GM23338 (cell line): ENCODE results near the gene SLC9C1. TPM values are rescaled to one million over a fixed set of nuclear protein-coding genes. Genes with fewer than 3 reads are reported as not detected.

Experiments
- ATAC-seq: fragments of 200-7000 bp; cut with Tn5 transposase; 3 replicates; pipeline ENCODE4 v1.9.1; 2020
- DNase-seq: peaks from one replicate; pipeline ENCODE4 v3.0.0-alpha.2; 2015; ENCODE audit warnings: low spot score
- H2AFZ ChIP-seq: fragments of 200-600 bp; sonication (generic); 2 replicates; pipeline ENCODE4 v1.8.0; 2016; ENCODE audit warnings: antibody characterized with exemption, mild to moderate bottlenecking, moderate library complexity
- H3F3A ChIP-seq: fragments of 200-600 bp; sonication (generic); replicated peaks from 2 replicates; pipeline ENCODE4 v1.8.0; 2017; ENCODE audit warnings: antibody characterized with exemption, mixed run types, low read depth
- H3K27ac ChIP-seq: fragments of 200-600 bp; sonication (generic); 2 replicates; pipeline ENCODE4 v1.6.1; 2016; ENCODE audit warnings: low read depth
- H3K27me3 ChIP-seq: fragments of 200-600 bp; sonication (generic); 2 replicates; pipeline ENCODE4 v1.8.0; 2016; ENCODE audit warnings: mild to moderate bottlenecking, mixed run types, moderate library complexity; ENCODE audit not compliant: insufficient read depth
- H3K36me3 ChIP-seq: fragments of 200-600 bp; sonication (generic); 2 replicates; pipeline ENCODE4 v1.8.0; 2016; ENCODE audit warnings: mild to moderate bottlenecking; ENCODE audit not compliant: insufficient read depth
- H3K4me1 ChIP-seq: fragments of 200-600 bp; sonication (generic); 2 replicates; pipeline ENCODE4 v1.8.0; 2016; ENCODE audit warnings: mild to moderate bottlenecking, moderate library complexity; ENCODE audit not compliant: insufficient read depth
- H3K4me2 ChIP-seq: fragments of 200-600 bp; sonication (generic); 2 replicates; pipeline ENCODE4 v1.7.1; 2017; ENCODE audit warnings: mixed run types
- H3K4me3 ChIP-seq: fragments of 200-600 bp; sonication (generic); 2 replicates; pipeline ENCODE4 v1.6.1; 2016; ENCODE audit warnings: mixed run types
- H3K79me2 ChIP-seq: fragments of 200-600 bp; sonication (generic); replicated peaks from 2 replicates; pipeline ENCODE4 v1.8.0; 2017; ENCODE audit warnings: mild to moderate bottlenecking; ENCODE audit not compliant: insufficient read depth
- H3K9me2 ChIP-seq: fragments of 200-600 bp; sonication (generic); 2 replicates; pipeline ENCODE4 v1.8.0; 2017; ENCODE audit not compliant: insufficient read depth
- H4K20me1 ChIP-seq: fragments of 200-600 bp; sonication (generic); replicated peaks from 2 replicates; pipeline ENCODE4 v1.8.0; 2017; ENCODE audit warnings: mild to moderate bottlenecking; ENCODE audit not compliant: insufficient read depth
- H3K27ac Mint-ChIP-seq: 2 replicates; pipeline ENCODE4 v1.8.0; 2020; ENCODE audit warnings: inconsistent platforms, mild to moderate bottlenecking, moderate library complexity, mixed read lengths
- H3K27me3 Mint-ChIP-seq: 3 replicates; pipeline ENCODE4 v1.8.0; 2022; ENCODE audit warnings: low read depth, mild to moderate bottlenecking, moderate library complexity, mixed read lengths, inconsistent platforms; ENCODE audit not compliant: insufficient read depth, poor library complexity
- H3K36me3 Mint-ChIP-seq: 3 replicates; pipeline ENCODE4 v1.8.0; 2021; ENCODE audit warnings: low read depth, mild to moderate bottlenecking, inconsistent platforms, moderate library complexity, mixed read lengths
- H3K4me1 Mint-ChIP-seq: 3 replicates; pipeline ENCODE4 v1.8.0; 2020; ENCODE audit warnings: mild to moderate bottlenecking, inconsistent platforms, mixed read lengths
- H3K4me3 Mint-ChIP-seq: 3 replicates; pipeline ENCODE4 v1.8.0; 2021; ENCODE audit warnings: moderate library complexity, mild to moderate bottlenecking, inconsistent platforms, mixed read lengths
- H3K9me3 Mint-ChIP-seq: 3 replicates; pipeline ENCODE4 v1.8.0; 2020; ENCODE audit warnings: moderate library complexity, mild to moderate bottlenecking, inconsistent platforms, mixed read lengths
- CREB1 ChIP-seq: fragments of 250-450 bp; sonication (Bioruptor Pico); IDR thresholded peaks from 2 replicates; pipeline ENCODE4 v1.5.0; 2020; ENCODE audit warnings: low read depth, mild to moderate bottlenecking, moderate library complexity
- CTCF ChIP-seq, 2 experiments: fragments of 200-600 bp in 1 of 2; sonication (generic) in 1 of 2; conservative IDR thresholded peaks; 2 replicates each; pipeline versions ENCODE4 v1.5.1 to v1.6.1; 2016 to 2017; ENCODE audit warnings: antibody characterized with exemption in 2 of 2, low read depth in 2 of 2, mild to moderate bottlenecking in 2 of 2, moderate library complexity in 1 of 2
- ETS1 ChIP-seq: IDR thresholded peaks from 2 replicates; pipeline ENCODE4 v1.6.1; 2016; ENCODE audit warnings: antibody characterized with exemption
- EZH2 ChIP-seq: fragments of 200-600 bp; sonication (generic); IDR thresholded peaks from one replicate; pipeline ENCODE4 v1.8.0; 2017; ENCODE audit warnings: antibody characterized with exemption, mild to moderate bottlenecking, low read depth; ENCODE audit not compliant: unreplicated experiment
- EZH2phosphoT487 ChIP-seq: fragments of 200-600 bp; sonication (generic); IDR thresholded peaks from one replicate; pipeline ENCODE4 v1.8.1; 2018; ENCODE audit warnings: antibody characterized with exemption; ENCODE audit not compliant: unreplicated experiment
- JUNB ChIP-seq: IDR thresholded peaks from one replicate; pipeline ENCODE4 v1.6.1; 2016; ENCODE audit warnings: antibody characterized with exemption; ENCODE audit not compliant: unreplicated experiment
- NANOG ChIP-seq: IDR thresholded peaks from 2 replicates; pipeline ENCODE4 v1.6.1; 2016; ENCODE audit warnings: antibody characterized with exemption, borderline replicate concordance
- POLR2AphosphoS5 ChIP-seq: IDR thresholded peaks from 2 replicates; pipeline ENCODE4 v1.6.1; 2016; ENCODE audit warnings: antibody characterized with exemption, low read depth
- REST ChIP-seq: IDR thresholded peaks from one replicate; pipeline ENCODE4 v1.6.1; 2018; ENCODE audit warnings: antibody characterized with exemption; ENCODE audit not compliant: unreplicated experiment
- STAT1 ChIP-seq: IDR thresholded peaks from one replicate; pipeline ENCODE4 v1.6.1; 2016; ENCODE audit warnings: antibody characterized with exemption; ENCODE audit not compliant: unreplicated experiment
- ZNF114 ChIP-seq: fragments of 250-450 bp; sonication (Bioruptor Pico); IDR thresholded peaks from 2 replicates; pipeline ENCODE4 v1.5.0; 2020; ENCODE audit warnings: mild to moderate bottlenecking, moderate library complexity
- ZNF331 ChIP-seq: fragments of 250-450 bp; sonication (Bioruptor Pico); IDR thresholded peaks from 2 replicates; pipeline ENCODE4 v1.5.0; 2020; ENCODE audit warnings: low read depth, mild to moderate bottlenecking, moderate library complexity
- polyA plus RNA-seq: library from polyadenylated mRNA; unstranded; fragments of >200 nt; fragmentation: Nextera tagmentation; extraction: Ambion mirVana; gene quantifications from 2 replicates; pipeline ENCODE4 v1.2.1, GENCODE V29; 2016
- total RNA-seq: library from RNA; depleted of rRNA; stranded (reverse); fragments of >200 nt; shearing (Covaris generic); gene quantifications from 2 replicates; pipeline ENCODE4 v1.2.3, GENCODE V29; 2014

The SLC9C1 gene
- total and polyA plus RNA-seq, 2 experiments from 2014 or later: 0.97 to 1.8 TPM

GRCh38 chr3:112341386-112341785, 47.4 kb upstream of the SLC9C1 start:
- H3K4me3 ChIP-seq: no peak overlapping the region
- H3K79me2 ChIP-seq: peaks cover 100% of the 10 kb centered on the region
- peaks cover 44% of the 10 kb centered on the region for H3K4me1 ChIP-seq
- H2AFZ ChIP-seq: no peak overlapping the region
- H3K9me3 Mint-ChIP-seq: no peaks in the 10 kb centered on the region
- H3K27me3 Mint-ChIP-seq: peaks cover 1% of the 10 kb centered on the region
- no peak for DNase-seq
- H3K36me3 ChIP-seq: peaks cover 18% of the 10 kb centered on the region
- H3K27me3 ChIP-seq: no peaks in the 10 kb centered on the region
- H3K9me2 ChIP-seq: 0 out of 2 replicates have a peak, but pooled peaks cover 4% of the 10 kb centered on the region
- peaks cover 51% of the 10 kb centered on the region for H3K4me1 Mint-ChIP-seq
- H3K4me3 Mint-ChIP-seq: no peak overlapping the region
- H3K4me2 ChIP-seq: no peak overlapping the region
- no peaks in the 10 kb centered on the region for H4K20me1 ChIP-seq
- peak overlapping the region; percentile 32; the same call in 1 of the 2 replicates for H3K27ac ChIP-seq
- peaks cover 75% of the 10 kb centered on the region for H3K36me3 Mint-ChIP-seq
- H3K27ac Mint-ChIP-seq: no peak overlapping the region
- no peak for ATAC-seq
- no peaks in the 10 kb centered on the region for H3F3A ChIP-seq
- TF ChIP-seq POLR2AphosphoS5: no peak

GRCh38 chr3:112339609-112340008, 45.6 kb upstream of the SLC9C1 start:
- H3K27ac Mint-ChIP-seq: no peak overlapping the region; the same call in 1 of the 2 replicates
- Histone ChIP-seq H4K20me1 (no peaks in the 10 kb centered on the region), H3K9me2 (no peaks in the 10 kb centered on the region), H3K36me3 (peaks cover 2% of the 10 kb centered on the region; the same call in 1 of the 2 replicates), H3K79me2 (peaks cover 100% of the 10 kb centered on the region), H3K27ac (no peak overlapping the region), H3K4me2 (peak overlapping the region; percentile 3), H3F3A (no peaks in the 10 kb centered on the region), H3K4me1 (peaks cover 62% of the 10 kb centered on the region), H2AFZ (no peak overlapping the region), H3K27me3 (no peaks in the 10 kb centered on the region), H3K4me3 (peak overlapping the region; percentile 5; the same call in 1 of the 2 replicates)
- no peak overlapping the region for H3K4me3 Mint-ChIP-seq
- H3K36me3 Mint-ChIP-seq: peaks cover 75% of the 10 kb centered on the region
- peaks cover 11% of the 10 kb centered on the region for H3K27me3 Mint-ChIP-seq
- peaks cover 65% of the 10 kb centered on the region for H3K4me1 Mint-ChIP-seq
- H3K9me3 Mint-ChIP-seq: no peaks in the 10 kb centered on the region
- DNase-seq (no peak), ATAC-seq (no peak)
- TF ChIP-seq NANOG (no peak), CREB1 (no peak), EZH2 (no peak), ZNF331 (no peak), ETS1 (no peak), ZNF114 (CRISPR knock-in tag) (no peak), EZH2phosphoT487 (no peak), STAT1 (no peak), POLR2AphosphoS5 (no peak), JUNB (no peak), REST (no peak), CTCF (conservative IDR thresholded peaks at IDR 0.05; ENCODE audit: low read depth in 2 of 2) (no peak)
